Measurements from ENCODE around the gene CNKSR3. TPM values are rescaled to one million over a fixed set of nuclear protein-coding genes. Genes with fewer than 3 reads are reported as not detected.

CNKSR3 gene
- total RNA-seq, 1 donor from 2014 or later: 8.1 TPM

- DNase-seq (ENCODE audit: low read depth in 2 of 2): no peak
Observed at GRCh38 chr6:154458565-154459470, 51.7 kb downstream of the CNKSR3 start.

DNA sequence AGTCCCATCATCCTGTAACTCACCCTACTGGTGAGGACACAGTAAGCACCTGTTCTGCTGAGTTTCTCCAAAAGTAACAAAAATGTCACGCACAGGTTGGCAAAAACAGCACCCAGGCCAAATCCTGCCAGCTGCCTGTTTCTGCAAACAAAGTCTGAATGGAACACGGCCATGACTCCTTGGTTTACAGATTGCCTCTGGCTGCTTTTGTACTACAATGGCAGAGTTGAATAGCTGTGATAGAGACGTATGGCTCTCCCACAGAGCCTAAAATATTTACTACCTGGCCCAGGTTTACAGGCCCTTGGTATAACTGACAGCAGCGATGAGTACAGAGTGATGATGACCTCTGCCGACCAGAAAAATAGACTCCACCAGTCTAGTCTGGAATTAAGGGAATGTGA lies 52.6 kb downstream of the CNKSR3 start:
- DNase-seq (ENCODE audit: low read depth in 2 of 2): no peak

DNA sequence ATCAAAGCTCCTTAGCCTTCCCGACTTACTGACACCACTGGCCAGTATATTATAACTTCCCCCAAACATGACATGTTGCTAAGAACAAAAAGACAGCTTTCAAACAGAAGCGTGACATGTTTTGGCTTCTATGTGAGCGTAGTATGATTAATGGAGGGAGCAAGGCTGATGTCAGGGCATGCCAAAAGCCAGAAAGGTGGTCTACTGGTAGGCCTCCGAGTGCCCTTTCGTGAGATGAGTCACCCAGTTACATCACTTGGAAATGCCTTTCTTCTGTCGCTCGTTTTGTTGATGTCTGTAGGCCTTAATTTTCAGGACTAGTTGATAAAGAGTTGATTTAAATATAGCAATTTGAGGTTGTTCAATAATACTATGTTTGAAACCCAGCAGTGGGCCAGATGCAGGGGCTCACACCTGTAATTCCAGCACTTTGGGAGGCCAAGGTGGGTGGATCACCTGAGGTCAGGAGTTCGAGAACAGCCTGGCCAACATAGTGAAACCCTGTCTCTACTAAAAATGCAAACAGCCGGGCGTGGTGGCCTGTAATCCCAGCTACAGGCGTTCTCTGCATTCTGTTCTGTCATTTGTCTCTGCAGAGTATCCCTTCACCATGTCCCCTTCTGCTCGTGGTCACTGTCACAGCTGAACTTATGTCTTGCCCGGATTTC lies 53.3 kb downstream of the CNKSR3 start:
- peak; percentile 49 to 82 for DNase-seq (ENCODE audit: low read depth in 2 of 2)

DNA sequence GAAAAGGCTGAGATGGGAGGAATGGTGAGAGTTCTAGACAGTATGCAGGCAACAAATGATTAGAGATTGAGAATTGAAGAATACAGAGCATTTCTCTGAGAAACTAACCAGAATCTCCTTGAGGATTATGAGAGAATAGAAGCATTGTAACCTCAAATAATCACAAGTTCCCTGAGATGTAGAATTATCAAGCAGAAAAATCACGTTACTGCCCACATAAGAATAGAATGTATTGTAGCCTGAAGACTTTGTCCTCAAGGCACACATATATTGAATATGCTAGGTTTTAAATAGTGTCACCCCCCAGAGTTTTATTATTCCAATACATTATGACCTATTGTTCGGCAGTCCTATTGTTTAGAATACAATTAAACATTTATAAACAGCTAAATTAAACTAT lies 57.2 kb downstream of the CNKSR3 start:
- DNase-seq (ENCODE audit: low read depth in 2 of 2): no peak

GRCh38 chr6:154450498-154450897 lies 60.0 kb downstream of the CNKSR3 start:
- no peak for DNase-seq (ENCODE audit: low read depth in 2 of 2)

DNA sequence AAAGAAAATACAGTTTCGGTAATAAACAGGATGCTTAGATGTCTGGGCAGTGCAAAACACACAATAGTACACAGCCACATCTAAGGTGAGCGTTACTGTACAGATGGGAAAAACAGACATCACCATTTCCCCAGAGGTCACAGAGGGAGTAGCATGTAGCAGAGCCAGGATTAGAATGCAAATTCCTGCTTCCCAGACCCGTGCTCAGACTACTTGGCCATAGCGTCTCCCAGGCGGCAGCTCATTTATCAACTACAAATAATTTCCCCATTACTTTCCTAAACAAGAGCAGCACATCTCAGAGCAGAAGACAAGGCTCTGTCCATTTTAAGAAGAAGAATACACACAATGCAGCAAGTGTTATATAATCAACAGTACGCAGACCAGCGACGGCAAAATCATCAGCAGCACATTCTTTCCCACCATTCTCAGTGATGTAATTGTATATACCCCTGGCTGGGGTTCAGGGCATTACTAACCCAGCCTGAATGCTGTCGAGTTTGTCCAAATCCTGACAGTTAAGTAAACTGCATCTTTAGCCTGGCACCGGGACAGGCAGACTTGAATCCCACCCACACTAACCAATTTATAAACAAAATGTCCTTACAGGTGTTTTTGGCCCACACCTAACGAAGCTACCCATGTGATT lies 61.9 kb downstream of the CNKSR3 start:
- peak; percentile 89 to 90 for DNase-seq (ENCODE audit: low read depth in 2 of 2)

GRCh38 chr6:154447954-154448353 lies 62.5 kb downstream of the CNKSR3 start:
- peak; percentile 81 to 92 for DNase-seq (ENCODE audit: low read depth in 2 of 2)

- no peak for DNase-seq (ENCODE audit: low read depth in 2 of 2)
Observed at GRCh38 chr6:154446984-154447383, 63.5 kb downstream of the CNKSR3 start.

DNA sequence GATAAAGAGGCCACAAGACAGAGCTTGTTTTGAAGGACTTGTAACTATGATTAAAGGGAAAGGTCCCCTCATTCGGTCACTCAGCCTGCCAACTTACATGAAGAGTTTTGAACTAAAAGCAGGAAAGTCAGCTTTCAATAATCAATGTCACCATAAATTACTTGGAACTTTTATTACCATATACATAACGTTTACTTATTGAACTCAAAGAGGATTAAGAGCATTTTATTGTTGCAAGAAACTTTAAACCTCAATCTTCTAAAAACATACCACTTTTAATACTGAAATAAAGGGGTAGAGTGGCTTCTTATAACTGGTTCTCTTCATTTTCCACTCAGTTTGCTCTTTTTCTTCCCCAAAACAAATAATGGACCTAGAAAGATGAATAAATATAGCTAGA lies 65.1 kb downstream of the CNKSR3 start:
- DNase-seq (ENCODE audit: low read depth in 2 of 2): no peak

DNA sequence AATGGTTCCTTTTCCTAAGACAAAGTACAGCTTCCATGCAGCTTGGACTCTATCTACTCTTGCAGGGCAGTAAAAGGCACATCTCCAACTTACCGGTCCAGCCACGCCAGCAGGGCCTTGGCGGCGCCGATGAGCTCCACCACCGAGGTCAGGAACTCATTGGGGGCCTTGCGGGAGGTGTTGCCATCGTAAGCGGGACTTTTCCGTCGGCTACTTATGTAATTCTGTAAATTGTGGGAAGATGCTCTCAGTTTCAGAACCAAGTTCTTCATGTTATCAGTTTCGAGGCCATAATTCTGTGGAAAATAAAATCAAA lies 68.5 kb downstream of the CNKSR3 start:
- no peak for DNase-seq (ENCODE audit: low read depth in 2 of 2)

GRCh38 chr6:154440422-154441043 lies 70.0 kb downstream of the CNKSR3 start:
- no peak for DNase-seq (ENCODE audit: low read depth in 2 of 2)

DNA sequence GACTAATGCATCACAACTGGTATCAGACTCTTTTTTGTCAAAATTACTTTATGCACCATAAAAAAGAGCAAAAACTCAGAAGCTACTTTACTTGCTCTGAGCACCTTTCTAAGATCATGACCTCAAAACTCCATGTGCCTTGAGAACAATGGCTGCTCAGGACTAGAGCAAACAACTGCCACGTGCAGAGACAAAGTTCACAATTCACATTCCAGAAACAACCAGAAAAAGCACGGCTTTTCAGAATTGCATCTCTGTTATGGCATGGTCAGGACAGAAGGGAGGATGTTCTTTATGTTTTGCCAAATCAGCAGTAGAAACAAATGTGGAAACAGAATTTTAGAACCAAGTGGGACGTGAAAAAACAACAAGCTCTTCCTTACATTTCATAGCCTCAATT lies 70.5 kb downstream of the CNKSR3 start:
- peak; percentile 39 to 45 for DNase-seq (ENCODE audit: low read depth in 2 of 2)

GRCh38 chr6:154438882-154439415 lies 71.5 kb downstream of the CNKSR3 start:
- DNase-seq (ENCODE audit: low read depth in 2 of 2): no peak

DNA sequence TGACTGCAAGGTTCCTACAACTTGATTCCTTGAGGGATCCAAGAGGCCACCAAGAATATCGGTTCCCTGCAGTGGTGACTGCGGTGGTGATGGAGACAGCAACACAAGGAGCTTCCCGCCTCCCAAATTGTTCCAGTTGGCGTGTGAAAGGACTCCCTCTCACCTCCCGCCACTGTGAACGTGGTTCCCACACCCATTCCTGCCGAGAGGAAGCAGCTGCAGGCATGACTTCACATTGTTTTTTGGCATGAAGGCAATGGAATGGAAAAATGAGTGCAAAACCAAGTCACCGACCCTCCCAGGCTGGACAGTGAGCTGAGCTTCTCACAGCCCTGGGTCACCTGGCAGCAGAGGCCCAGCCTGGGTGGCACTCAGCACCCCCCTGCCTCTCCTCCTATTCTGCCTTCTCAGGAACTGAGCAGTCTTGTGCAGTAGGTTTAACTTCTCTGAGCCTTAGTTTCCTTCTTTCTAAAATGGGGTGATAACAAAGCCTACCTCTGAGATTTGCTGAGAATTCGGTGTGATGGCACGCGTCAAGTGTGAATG lies 75.0 kb downstream of the CNKSR3 start:
- peak; percentile 94 to 96 for DNase-seq (ENCODE audit: low read depth in 2 of 2)

DNA sequence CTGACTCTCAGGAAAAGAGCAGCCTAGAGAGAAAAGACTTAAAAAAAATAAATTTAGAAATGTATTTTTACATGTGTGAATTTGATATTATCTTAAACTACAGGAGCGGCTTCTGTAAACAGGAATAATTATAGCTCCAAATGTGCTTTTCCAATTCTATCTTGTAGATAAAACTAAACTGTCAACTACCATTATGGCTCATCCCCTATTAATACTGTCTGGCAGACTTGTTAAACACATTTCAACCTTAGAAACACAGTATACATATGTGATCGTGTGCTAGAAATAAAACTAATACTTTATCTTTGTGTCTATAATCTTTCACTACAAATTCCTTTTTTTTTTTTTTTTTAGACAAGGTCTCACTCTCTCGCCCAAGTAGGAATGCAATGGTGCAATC lies 75.8 kb downstream of the CNKSR3 start:
- no peak for DNase-seq (ENCODE audit: low read depth in 2 of 2)

- peak; percentile 24 to 53 for DNase-seq (ENCODE audit: low read depth in 2 of 2)
Observed at GRCh38 chr6:154433477-154434241, 76.8 kb downstream of the CNKSR3 start.

DNA sequence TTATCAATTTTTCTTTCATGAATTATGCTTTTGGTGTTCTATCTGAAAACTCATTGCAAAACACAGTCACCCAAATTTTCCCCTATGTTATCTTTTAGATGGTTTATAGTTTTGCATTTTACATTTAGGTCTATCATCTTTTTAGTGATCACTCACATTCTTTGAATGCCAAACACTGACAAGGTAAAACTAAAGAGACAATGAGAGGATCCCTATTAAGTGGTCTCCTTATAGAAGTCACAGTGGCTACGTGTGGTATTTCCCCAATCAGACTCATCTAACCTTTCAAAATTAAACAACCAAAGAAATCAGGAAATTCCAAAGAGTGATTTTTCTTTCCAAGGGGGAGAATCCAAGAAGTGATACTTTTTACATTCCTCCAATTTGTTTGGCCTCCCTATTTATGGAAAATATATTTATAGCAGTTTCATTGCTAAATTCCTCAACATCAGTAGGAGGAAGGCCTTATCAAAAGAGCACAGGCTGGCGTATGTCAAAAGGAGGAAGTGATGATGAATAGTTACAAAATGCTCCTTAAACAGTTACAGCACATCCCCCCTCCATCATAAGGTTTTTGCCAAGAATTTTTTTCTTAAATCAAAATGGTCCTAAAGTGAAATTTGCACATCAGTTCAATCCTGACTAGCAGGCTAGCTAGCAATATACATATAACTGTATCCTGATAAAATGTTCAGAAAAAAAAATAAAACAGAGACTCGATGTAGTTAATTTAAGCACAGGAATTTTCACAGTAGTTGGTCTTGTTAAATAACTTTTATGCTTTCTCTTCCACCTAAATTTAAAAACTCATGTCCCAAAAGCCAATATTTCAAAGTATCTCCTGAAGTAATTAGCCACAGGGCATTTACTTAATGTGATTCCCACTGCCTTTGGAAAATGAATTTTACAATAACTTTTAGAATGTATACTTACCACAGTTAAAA lies 77.7 kb downstream of the CNKSR3 start:
- DNase-seq (ENCODE audit: low read depth in 2 of 2): peak; percentile 77 to 97

GRCh38 chr6:154430481-154430919 lies 80.0 kb downstream of the CNKSR3 start:
- no peak for DNase-seq (ENCODE audit: low read depth in 2 of 2)

GRCh38 chr6:154429711-154430110 lies 80.8 kb downstream of the CNKSR3 start:
- DNase-seq (ENCODE audit: low read depth in 2 of 2): no peak
